Trophoblast cell (in vitro differentiated cells and primary cell): ENCODE data around the gene ZNF20.
"Not testable (repeated sequence)": the region's sequence is repeated elsewhere in the genome, so short reads cannot be mapped to it uniquely, and the experiment has no call there.

Source experiments
- DNase-seq, 2 donors: peaks; one replicate each; pipeline ENCODE4 v3.0.0-alpha.2; 2016
- H2AFZ ChIP-seq: 2 replicates; pipeline ENCODE4 v1.6.1; 2013; ENCODE audit warnings: low read length, moderate library complexity, mild to moderate bottlenecking; ENCODE audit not compliant: insufficient read depth, poor library complexity
- H2AK5ac ChIP-seq: 2 replicates; pipeline ENCODE4 v1.6.1; 2013; ENCODE audit warnings: mild to moderate bottlenecking, low read length
- H2BK120ac ChIP-seq: 2 replicates; pipeline ENCODE4 v1.6.1; 2013; ENCODE audit warnings: low read length, mild to moderate bottlenecking, moderate library complexity; ENCODE audit not compliant: insufficient read depth, poor library complexity
- H2BK12ac ChIP-seq: 2 replicates; pipeline ENCODE4 v1.6.1; 2013; ENCODE audit warnings: mild to moderate bottlenecking, low read length, moderate library complexity
- H2BK5ac ChIP-seq: 2 replicates; pipeline ENCODE4 v1.6.1; 2013; ENCODE audit warnings: low read length, low read depth, moderate library complexity, mild to moderate bottlenecking; ENCODE audit not compliant: poor library complexity
- H3K14ac ChIP-seq: 2 replicates; pipeline ENCODE4 v1.6.1; 2013; ENCODE audit warnings: mild to moderate bottlenecking, low read length
- H3K18ac ChIP-seq: 2 replicates; pipeline ENCODE4 v1.6.1; 2013; ENCODE audit warnings: mild to moderate bottlenecking, low read length
- H3K23ac ChIP-seq: 2 replicates; pipeline ENCODE4 v1.6.1; 2013; ENCODE audit warnings: low read length
- H3K27ac ChIP-seq: 2 replicates; pipeline ENCODE4 v1.5.1; 2013; ENCODE audit warnings: low read depth, mild to moderate bottlenecking, inconsistent platforms, low read length, moderate library complexity
- H3K27me3 ChIP-seq: 2 replicates; pipeline ENCODE4 v1.6.1; 2013; ENCODE audit warnings: inconsistent platforms, mild to moderate bottlenecking, low read length, moderate library complexity; ENCODE audit not compliant: insufficient read depth
- H3K36me3 ChIP-seq, 2 experiments: 1 replicate in 1 of 2; 2 replicates in 1 of 2; pipeline ENCODE4 v1.6.1; 2013; ENCODE audit warnings: low read length in 2 of 2, mild to moderate bottlenecking in 2 of 2, moderate library complexity in 1 of 2; ENCODE audit not compliant: insufficient read depth in 2 of 2, control insufficient read depth in 1 of 2
- H3K4ac ChIP-seq: 2 replicates; pipeline ENCODE4 v1.6.1; 2013; ENCODE audit warnings: low read depth, mild to moderate bottlenecking, low read length, moderate library complexity
- H3K4me1 ChIP-seq, 2 experiments: 1 replicate in 1 of 2; 2 replicates in 1 of 2; pipeline ENCODE4 v1.6.1; 2013; ENCODE audit warnings: low read length in 2 of 2, mild to moderate bottlenecking in 2 of 2, moderate library complexity in 1 of 2; ENCODE audit not compliant: insufficient read depth in 2 of 2, control insufficient read depth in 1 of 2
- H3K4me2 ChIP-seq: 2 replicates; pipeline ENCODE4 v1.6.1; 2013; ENCODE audit warnings: inconsistent platforms, mild to moderate bottlenecking, low read length, moderate library complexity
- H3K4me3 ChIP-seq: 2 replicates; pipeline ENCODE4 v1.5.1; 2013; ENCODE audit warnings: mild to moderate bottlenecking, low read depth, low read length, inconsistent platforms
- H3K79me1 ChIP-seq: one replicate; pipeline ENCODE4 v1.6.1; 2013; ENCODE audit warnings: low read length
- H3K79me2 ChIP-seq: 2 replicates; pipeline ENCODE4 v1.6.1; 2013; ENCODE audit warnings: low read length, mild to moderate bottlenecking; ENCODE audit not compliant: control insufficient read depth, insufficient read depth, poor library complexity
- H3K9ac ChIP-seq: 2 replicates; pipeline ENCODE4 v1.6.1; 2013; ENCODE audit warnings: mild to moderate bottlenecking, low read length
- H3K9me3 ChIP-seq: 2 replicates; pipeline ENCODE4 v1.6.1; 2013; ENCODE audit warnings: low read depth, mild to moderate bottlenecking, control low read depth, inconsistent platforms, low read length; ENCODE audit not compliant: insufficient read depth
- H4K12ac ChIP-seq: 2 replicates; pipeline ENCODE4 v1.6.1; 2013; ENCODE audit warnings: low read depth, mild to moderate bottlenecking, low read length, moderate library complexity
- H4K8ac ChIP-seq: 2 replicates; pipeline ENCODE4 v1.6.1; 2013; ENCODE audit warnings: low read depth, mild to moderate bottlenecking, low read length, moderate library complexity
- H4K91ac ChIP-seq: one replicate; pipeline ENCODE4 v1.6.1; 2013; ENCODE audit warnings: low read depth, mild to moderate bottlenecking, low read length, moderate library complexity
- WGBS: extraction: QIAGEN DNeasy Blood & Tissue Kit; methylation state at CpG from one replicate; pipeline ENCODE4 v1.1.7; 2013; ENCODE audit warnings: missing lambda C conversion rate; ENCODE audit not compliant: insufficient read length, insufficient coverage; ENCODE audit errors: extremely low coverage; 5-methylcytosine and 5-hydroxymethylcytosine counted together

ZNF20 gene

DNA sequence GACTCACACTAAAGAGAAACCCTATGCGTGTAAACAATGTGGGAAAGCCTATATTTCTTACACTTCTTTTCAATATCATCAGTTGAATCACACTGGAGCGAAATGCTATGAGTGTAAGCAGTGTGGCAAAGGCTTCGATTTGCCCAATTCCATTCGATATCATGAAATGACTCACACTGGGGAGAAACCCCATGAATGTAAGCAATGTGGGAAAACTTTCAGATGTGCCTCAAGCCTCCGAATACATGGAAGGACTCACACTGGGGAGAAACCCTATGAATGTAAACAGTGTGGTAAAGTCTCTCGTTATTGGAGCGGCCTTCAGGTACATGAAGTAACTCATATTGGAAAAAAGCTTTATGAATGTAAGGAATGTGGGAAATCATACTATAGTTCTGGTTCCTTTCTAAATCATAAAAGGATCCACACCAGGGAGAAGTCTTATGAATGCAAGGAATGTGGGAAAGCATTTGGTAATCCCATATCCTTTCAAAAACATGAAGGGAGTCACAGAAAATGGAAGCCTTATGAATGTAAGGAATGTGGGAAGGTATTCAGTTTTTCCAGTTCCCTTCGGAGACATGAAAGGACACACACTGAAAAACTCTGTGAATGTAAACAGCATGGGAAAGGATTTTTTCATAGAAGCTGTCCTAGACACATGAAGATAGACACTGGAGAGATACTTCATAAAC is 28.1 kb downstream of the ZNF20 start:
- Histone ChIP-seq H3K9me3 (peaks cover 1% of the 10 kb centered on the region), H3K4me1 (no peaks in the 10 kb centered on the region), H3K27ac (peak overlapping the region; percentile 57), H3K27me3 (no peaks in the 10 kb centered on the region), H2BK120ac (no peak overlapping the region), H3K23ac (no peak overlapping the region), H3K36me3 (peaks cover 7 to 16% of the 10 kb centered on the region in 2 experiments), H4K91ac (no peak overlapping the region), H3K79me1 (no peaks in the 10 kb centered on the region), H3K9ac (no peak overlapping the region), H2AK5ac (no peak overlapping the region), H3K14ac (no peak overlapping the region), H2BK5ac (no peak overlapping the region), H3K4me3 (no peak overlapping the region), H3K79me2 (no peaks in the 10 kb centered on the region), H3K18ac (no peak overlapping the region), H4K8ac (no peak overlapping the region), H3K4ac (no peak overlapping the region), H2BK12ac (no peak overlapping the region), H2AFZ (no peak overlapping the region), H3K4me2 (no peak overlapping the region), H4K12ac (no peak overlapping the region)
- no CpG with 5 or more reads among the region's 8 CpGs for WGBS
- DNase-seq: peak in 1 of 2 donors; percentile 28

DNA sequence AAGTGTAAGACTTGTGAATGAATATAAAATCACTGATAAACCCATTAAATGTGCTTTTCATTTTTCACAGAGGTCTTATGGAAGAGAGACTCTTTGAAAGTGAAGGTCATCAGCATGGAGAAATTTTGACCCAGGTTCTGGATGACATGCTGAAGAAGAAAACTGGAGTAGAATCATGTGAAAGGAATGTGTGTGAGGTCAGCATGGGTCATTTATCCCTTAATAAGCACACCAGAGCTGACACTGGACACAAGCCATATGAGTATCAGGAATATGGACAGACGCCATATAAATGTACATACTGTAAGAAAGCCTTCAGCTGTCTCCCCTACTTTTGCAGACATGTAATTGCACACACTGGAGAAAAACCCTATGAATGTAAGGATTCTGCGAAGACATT is 29.0 kb downstream of the ZNF20 start:
- no peak overlapping the region for H2AFZ ChIP-seq
- no peak overlapping the region for H3K9ac ChIP-seq
- no peak overlapping the region for H3K4me2 ChIP-seq
- H3K4ac ChIP-seq: no peak overlapping the region
- DNase-seq: peak; percentile 22 to 62
- H3K79me1 ChIP-seq: no peaks in the 10 kb centered on the region
- no peak overlapping the region for H2AK5ac ChIP-seq
- no peak overlapping the region for H4K8ac ChIP-seq
- no peak overlapping the region for H2BK12ac ChIP-seq
- no peaks in the 10 kb centered on the region for H3K79me2 ChIP-seq
- no peaks in the 10 kb centered on the region for H3K4me1 ChIP-seq
- no peak overlapping the region for H2BK5ac ChIP-seq
- no peaks in the 10 kb centered on the region for H3K9me3 ChIP-seq
- H4K12ac ChIP-seq: no peak overlapping the region
- no peak overlapping the region for H3K23ac ChIP-seq
- no peak overlapping the region for H3K4me3 ChIP-seq
- H3K18ac ChIP-seq: no peak overlapping the region
- no peak overlapping the region for H4K91ac ChIP-seq
- WGBS: no CpG with 5 or more reads among the region's 2 CpGs
- no peak overlapping the region for H3K14ac ChIP-seq
- H3K27me3 ChIP-seq: no peaks in the 10 kb centered on the region
- H3K27ac ChIP-seq: no peak overlapping the region
- no peak overlapping the region for H2BK120ac ChIP-seq
- H3K36me3 ChIP-seq: peaks cover 4 to 17% of the 10 kb centered on the region in 2 experiments

DNA sequence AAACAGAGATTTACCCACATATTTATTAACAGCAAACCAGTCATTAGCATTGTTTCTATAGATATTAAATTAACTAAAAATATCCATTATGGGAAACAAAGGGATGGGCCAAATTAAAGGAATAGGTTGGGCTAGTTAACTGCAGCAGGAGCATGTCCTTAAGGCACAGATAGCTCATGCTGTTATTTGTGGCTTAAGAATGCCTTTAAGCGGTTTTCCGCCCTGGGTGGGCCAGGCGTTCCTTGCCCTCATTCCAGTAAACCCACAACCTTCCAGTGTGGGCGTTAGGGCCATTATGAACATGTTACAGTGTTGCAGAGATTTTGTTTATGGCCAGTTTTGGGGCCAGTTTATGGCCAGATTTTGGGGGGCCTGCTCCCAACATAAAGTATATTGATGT is 36.2 kb downstream of the ZNF20 start:
- not testable (repeated sequence) for H3K23ac ChIP-seq, H3K36me3 ChIP-seq, H3K4ac ChIP-seq, H3K79me1 ChIP-seq, H3K27me3 ChIP-seq, H4K91ac ChIP-seq, H3K79me2 ChIP-seq, H2AK5ac ChIP-seq, H4K12ac ChIP-seq, H2BK12ac ChIP-seq, H3K18ac ChIP-seq, DNase-seq, H3K9ac ChIP-seq, H4K8ac ChIP-seq, H3K4me1 ChIP-seq, H3K4me3 ChIP-seq, H2BK5ac ChIP-seq, H2AFZ ChIP-seq, H2BK120ac ChIP-seq, H3K9me3 ChIP-seq, H3K14ac ChIP-seq, H3K4me2 ChIP-seq, H3K27ac ChIP-seq
- no CpG with 5 or more reads among the region's 4 CpGs for WGBS

- H2AK5ac ChIP-seq: no peak overlapping the region
- WGBS: no CpG with 5 or more reads among the region's 9 CpGs
- no peak overlapping the region for H4K12ac ChIP-seq
- H3K27ac ChIP-seq: no peak overlapping the region
- H3K79me1 ChIP-seq: no peaks in the 10 kb centered on the region
- H2AFZ ChIP-seq: no peak overlapping the region
- H3K4me2 ChIP-seq: no peak overlapping the region
- no peak overlapping the region for H3K4me3 ChIP-seq
- no peaks in the 10 kb centered on the region for H3K27me3 ChIP-seq
- H3K23ac ChIP-seq: no peak overlapping the region
- H3K18ac ChIP-seq: no peak overlapping the region
- no peak for DNase-seq
- no peak overlapping the region for H2BK5ac ChIP-seq
- no peak overlapping the region for H4K91ac ChIP-seq
- peaks cover 0 to 4% of the 10 kb centered on the region in 2 experiments for H3K4me1 ChIP-seq
- no peak overlapping the region for H3K14ac ChIP-seq
- H3K4ac ChIP-seq: no peak overlapping the region
- no peak overlapping the region for H3K9ac ChIP-seq
- no peaks in the 10 kb centered on the region for H3K9me3 ChIP-seq
- peaks cover 0 to 3% of the 10 kb centered on the region in 2 experiments for H3K36me3 ChIP-seq
- H4K8ac ChIP-seq: no peak overlapping the region
- no peaks in the 10 kb centered on the region for H3K79me2 ChIP-seq
- H2BK12ac ChIP-seq: no peak overlapping the region
- no peak overlapping the region for H2BK120ac ChIP-seq
Measured at GRCh38 chr19:12098040-12098439, 42.1 kb downstream of the ZNF20 start.
